ENCODE results near the gene PIP4P1.

The PIP4P1 gene

DNA sequence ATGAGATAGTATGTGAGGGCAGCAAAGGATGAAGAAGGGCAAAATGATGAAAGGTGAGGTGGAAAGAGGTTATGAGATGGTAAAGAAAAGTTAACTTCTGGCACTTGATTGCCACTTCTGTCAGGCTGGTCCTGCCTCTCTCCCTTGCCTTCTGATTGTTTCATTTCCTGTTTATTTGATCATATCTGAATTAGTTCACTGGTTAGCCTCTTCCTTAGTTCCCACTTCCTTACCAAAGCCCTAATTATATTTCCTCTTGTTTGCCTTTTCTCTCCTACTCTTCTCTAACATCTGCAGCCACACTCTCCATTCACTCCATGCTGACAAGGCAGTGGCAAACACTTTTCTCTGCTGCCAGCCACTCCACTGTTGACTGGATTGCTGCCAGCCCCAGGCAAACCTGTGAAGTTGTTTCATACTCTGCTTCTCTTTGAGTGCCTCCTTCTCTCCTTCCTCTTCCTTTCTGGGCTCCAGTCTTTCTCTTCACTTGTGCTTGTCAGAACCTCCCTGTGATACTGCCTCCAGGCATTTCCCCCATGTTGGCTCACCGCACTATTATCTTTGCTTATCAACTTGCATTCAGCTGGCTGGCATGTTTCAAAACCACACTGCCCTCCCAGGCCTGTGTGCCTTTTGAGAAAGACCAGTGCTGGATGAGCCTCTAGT is 16.1 kb upstream of the PIP4P1 start:
- no peak for DNase-seq (ENCODE audit: low spot score)
- TF ChIP-seq, protein P1, sequence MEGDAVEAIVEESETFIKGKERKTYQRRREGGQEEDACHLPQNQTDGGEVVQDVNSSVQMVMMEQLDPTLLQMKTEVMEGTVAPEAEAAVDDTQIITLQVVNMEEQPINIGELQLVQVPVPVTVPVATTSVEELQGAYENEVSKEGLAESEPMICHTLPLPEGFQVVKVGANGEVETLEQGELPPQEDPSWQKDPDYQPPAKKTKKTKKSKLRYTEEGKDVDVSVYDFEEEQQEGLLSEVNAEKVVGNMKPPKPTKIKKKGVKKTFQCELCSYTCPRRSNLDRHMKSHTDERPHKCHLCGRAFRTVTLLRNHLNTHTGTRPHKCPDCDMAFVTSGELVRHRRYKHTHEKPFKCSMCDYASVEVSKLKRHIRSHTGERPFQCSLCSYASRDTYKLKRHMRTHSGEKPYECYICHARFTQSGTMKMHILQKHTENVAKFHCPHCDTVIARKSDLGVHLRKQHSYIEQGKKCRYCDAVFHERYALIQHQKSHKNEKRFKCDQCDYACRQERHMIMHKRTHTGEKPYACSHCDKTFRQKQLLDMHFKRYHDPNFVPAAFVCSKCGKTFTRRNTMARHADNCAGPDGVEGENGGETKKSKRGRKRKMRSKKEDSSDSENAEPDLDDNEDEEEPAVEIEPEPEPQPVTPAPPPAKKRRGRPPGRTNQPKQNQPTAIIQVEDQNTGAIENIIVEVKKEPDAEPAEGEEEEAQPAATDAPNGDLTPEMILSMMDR (conservative IDR thresholded peaks at IDR 0.05; ENCODE audit: low read depth) = no peak
- ChIA-PET CTCF (no interaction called here), POLR2A (ENCODE audit: low non-redundant PET) (no interaction called here)
- H3K27ac ChIP-seq = no peak overlapping the region

DNA sequence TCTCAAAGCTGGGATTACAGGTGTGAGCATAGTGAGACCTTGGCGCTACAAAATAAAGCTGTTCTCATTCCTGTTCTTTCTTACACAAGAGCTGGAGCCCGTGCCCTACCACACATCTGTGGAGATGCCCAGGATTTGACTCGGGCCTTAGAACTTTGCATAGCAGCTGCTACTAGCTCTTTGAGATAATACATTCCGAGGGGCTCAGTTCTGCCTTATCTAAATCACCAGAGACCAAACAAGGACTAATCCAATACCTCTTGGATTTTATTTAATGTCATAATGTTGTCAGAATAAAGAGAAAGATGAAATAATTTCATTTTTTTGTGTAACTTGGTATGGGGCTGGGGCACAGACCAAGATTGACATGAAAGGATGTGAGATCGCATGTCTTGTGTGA is 15.5 kb upstream of the PIP4P1 start:
- CTCF ChIA-PET = interaction anchor here (0.6 kb wide), 1 partner anchor 12 kb away, joined by 3 read pairs; no protein-coding TSS in a partner anchor
- no peak for DNase-seq (ENCODE audit: low spot score)
- H3K27ac ChIP-seq = no peak overlapping the region
- POLR2A ChIA-PET (ENCODE audit: low non-redundant PET) = no interaction called here
- TF ChIP-seq, protein P1 (conservative IDR thresholded peaks at IDR 0.05; ENCODE audit: low read depth) = no peak

DNA sequence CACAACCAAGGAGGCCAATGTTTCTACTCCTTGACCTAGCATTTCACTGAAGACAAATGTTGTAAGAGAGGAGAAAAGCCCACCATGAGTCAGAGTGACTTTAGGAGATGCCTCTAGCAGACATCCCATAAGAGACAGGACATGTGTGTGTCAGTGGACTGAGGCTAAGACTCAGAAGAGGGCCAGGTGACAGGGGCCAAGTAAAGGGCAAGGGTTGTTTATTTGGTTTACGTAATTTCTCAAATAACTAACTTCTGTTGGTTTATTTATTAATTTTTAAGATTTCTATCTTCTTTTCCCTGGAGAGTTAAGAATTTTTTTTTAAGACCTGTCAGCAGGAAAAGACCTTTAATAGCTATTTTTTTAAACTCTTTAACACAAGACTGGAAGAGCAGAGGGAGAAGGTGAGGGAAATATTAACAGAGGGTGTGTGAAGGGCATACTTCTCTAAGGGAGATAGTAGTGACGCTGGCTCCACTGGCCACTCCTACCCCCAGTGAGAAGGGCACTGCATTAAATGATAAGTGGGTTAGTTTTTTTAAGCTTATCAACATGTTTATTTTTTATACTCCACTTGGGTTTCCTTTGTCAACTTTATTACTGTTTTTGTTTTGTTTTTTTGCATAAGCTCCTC is 11.4 kb upstream of the PIP4P1 start:
- ChIA-PET CTCF (interaction anchor here (0.6 kb wide), 1 partner anchor 21 kb away, joined by 4 read pairs; no protein-coding TSS in a partner anchor), POLR2A (ENCODE audit: low non-redundant PET) (no interaction called here)
- TF ChIP-seq, protein P1 (conservative IDR thresholded peaks at IDR 0.05; ENCODE audit: low read depth) = no peak
- DNase-seq (ENCODE audit: low spot score) = no peak
- H3K27ac ChIP-seq = no peak overlapping the region

DNA sequence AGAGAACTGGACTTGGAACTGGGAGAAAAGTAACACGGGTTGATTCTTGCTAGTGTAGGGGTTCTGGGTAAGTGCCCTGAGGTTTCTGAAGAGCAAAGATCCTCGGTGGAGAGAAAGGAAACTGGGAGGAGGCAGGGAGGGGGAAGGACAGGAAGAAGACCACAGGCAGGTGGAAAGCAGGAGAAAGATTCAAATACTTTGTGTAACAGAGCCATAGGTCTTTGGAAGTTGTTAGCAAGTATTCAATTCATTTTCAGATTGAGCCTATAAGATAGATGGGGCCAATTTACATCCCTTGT is 9.3 kb upstream of the PIP4P1 start:
- TF ChIP-seq, protein P1 (conservative IDR thresholded peaks at IDR 0.05; ENCODE audit: low read depth) = no peak
- peak; percentile 41 for DNase-seq (ENCODE audit: low spot score)
- ChIA-PET POLR2A (ENCODE audit: low non-redundant PET) (interaction anchor here (1.8 kb wide), 1 partner anchor 9 kb away, joined by 8 read pairs; the partner anchor contains the start of gene PIP4P1), CTCF (interaction anchor here (0.6 to 1.2 kb wide), 3 partner anchors 60 to 136 kb away, joined by 3 to 5 read pairs (median 3); partner anchors contain the start of gene RNASE12)
- H3K27ac ChIP-seq = peak overlapping the region; percentile 91

DNA sequence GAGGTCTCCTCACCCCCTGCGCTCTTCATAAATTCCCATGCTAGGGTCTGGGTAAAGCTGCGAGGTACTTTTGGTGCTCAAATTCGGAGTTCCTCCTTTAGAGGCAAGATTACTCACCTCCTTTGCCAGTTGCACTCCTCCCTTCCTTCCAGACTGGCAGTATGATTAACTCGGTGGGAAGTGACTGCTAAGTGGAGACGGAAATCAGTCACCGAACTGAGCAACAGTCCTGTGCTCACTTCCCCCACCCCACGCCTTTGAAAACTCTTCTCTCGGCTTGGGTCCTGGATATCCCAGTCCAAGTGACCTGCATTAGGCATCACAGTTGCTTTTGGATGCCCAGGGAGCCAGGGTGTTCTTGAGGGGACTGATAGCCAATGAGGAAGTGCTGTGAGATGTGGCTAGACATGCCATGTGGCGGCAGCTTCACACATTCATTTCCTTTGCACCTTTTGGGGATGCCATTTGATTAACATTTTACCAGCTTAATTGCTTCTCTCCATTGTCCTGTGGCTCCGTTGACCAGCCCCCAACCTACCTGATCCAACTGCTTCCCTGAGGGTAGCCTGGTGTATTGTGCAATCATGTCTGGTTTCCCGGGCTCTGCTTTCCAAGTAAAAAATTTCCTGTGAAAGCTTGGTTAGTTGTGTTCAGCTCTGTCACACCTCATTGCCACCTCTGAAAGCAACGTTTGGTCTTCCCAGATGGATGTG is 8.8 kb upstream of the PIP4P1 start:
- POLR2A ChIA-PET (ENCODE audit: low non-redundant PET) = interaction anchor here (0.5 to 1.8 kb wide), 6 partner anchors 9 to 149 kb away, joined by 3 to 8 read pairs (median 4); partner anchors contain the start of genes APEX1, OSGEP and PIP4P1
- peak; percentile 86 for DNase-seq (ENCODE audit: low spot score)
- TF ChIP-seq, protein P1 (conservative IDR thresholded peaks at IDR 0.05; ENCODE audit: low read depth) = no peak
- CTCF ChIA-PET = interaction anchor here (0.6 to 1.2 kb wide), 3 partner anchors 104 to 137 kb away, joined by 3 to 5 read pairs (median 3); partner anchors contain the start of gene RNASE12
- peak overlapping the region; percentile 91 for H3K27ac ChIP-seq

DNA sequence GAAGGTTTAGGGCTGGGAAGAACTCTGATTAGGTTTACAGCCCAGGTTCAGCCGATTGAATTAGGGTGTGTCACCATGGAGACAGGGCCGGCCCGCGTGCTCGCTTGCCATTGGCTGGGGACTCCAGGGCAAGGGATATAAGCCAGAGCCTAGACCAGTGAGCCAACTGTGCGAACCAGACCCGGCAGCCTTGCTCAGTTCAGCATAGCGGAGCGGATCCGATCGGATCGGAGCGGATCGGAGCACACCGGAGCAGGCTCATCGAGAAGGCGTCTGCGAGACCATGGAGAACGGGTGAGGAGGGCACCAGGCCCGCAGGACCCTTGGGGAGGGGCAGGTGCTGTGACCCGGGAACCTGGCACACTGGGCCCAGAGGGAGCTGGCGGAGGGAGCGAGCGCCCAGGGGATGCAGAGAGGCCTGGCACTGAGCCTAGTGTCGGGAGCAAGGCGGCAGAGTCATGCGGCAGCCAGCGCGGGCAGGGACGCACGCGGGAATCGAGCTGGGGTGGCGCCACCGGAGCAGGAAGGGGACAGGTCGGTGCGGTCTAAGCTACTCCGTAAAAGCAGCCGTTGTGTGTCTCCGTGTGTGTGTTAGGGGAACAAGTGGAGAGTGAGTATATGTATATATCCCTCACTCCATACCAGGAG is 8.1 kb upstream of the PIP4P1 start, which contains the start of gene PNP:
PNP (plus strand) TSS at position 165 of the 648 bp plus-strand sequence; CDS start at position 284, 119 bp downstream.
- peak within 1 kb of the TSS; percentile 91 for H3K27ac ChIP-seq
- CTCF ChIA-PET = interaction anchor here (0.6 to 1.2 kb wide), 2 partner anchors 105 to 138 kb away, joined by 3 to 5 read pairs; no protein-coding TSS in a partner anchor
- DNase-seq (ENCODE audit: low spot score) = peak; percentile 98
- TF ChIP-seq, protein P1 (conservative IDR thresholded peaks at IDR 0.05; ENCODE audit: low read depth) = no peak
- POLR2A ChIA-PET (ENCODE audit: low non-redundant PET) = interaction anchor here (0.5 to 1.8 kb wide), 6 partner anchors 8 to 149 kb away, joined by 3 to 8 read pairs (median 4); partner anchors contain the start of genes APEX1, OSGEP and PIP4P1

Data from RWPE1 (cell line).